DOHH2 (cell line): ENCODE results near the gene MICAL3.
"Not testable (repeated sequence)": the region's sequence is repeated elsewhere in the genome, so short reads cannot be mapped to it uniquely, and the experiment has no call there.

Experiments
- H3F3A ChIP-seq: fragments of 200-600 bp; sonication (generic), shearing (Covaris generic); 2 replicates; pipeline ENCODE4 v1.6.0; 2016; ENCODE audit warnings: antibody characterized with exemption, mild to moderate bottlenecking; ENCODE audit not compliant: control insufficient read depth, insufficient read depth
- H3K27ac ChIP-seq: fragments of 200-600 bp; sonication (generic); 2 replicates; pipeline ENCODE4 v1.5.1; 2014; ENCODE audit warnings: low read depth, mild to moderate bottlenecking, low read length, moderate library complexity
- H3K27me3 ChIP-seq: fragments of 200-600 bp; sonication (generic); 2 replicates; pipeline ENCODE4 v1.6.1; 2014; ENCODE audit warnings: mild to moderate bottlenecking, low read length, mixed read lengths; ENCODE audit not compliant: control insufficient read depth
- H3K36me3 ChIP-seq: fragments of 200-600 bp; sonication (generic); 2 replicates; pipeline ENCODE4 v1.6.1; 2014; ENCODE audit warnings: mild to moderate bottlenecking, low read length, moderate library complexity, mixed read lengths; ENCODE audit not compliant: control insufficient read depth
- H3K4me1 ChIP-seq: fragments of 200-600 bp; sonication (generic); 2 replicates; pipeline ENCODE4 v1.6.1; 2014; ENCODE audit warnings: mild to moderate bottlenecking, low read length, mixed read lengths; ENCODE audit not compliant: control insufficient read depth
- H3K4me2 ChIP-seq: fragments of 200-600 bp; sonication (generic); 2 replicates; pipeline ENCODE4 v1.6.0; 2014; ENCODE audit warnings: mild to moderate bottlenecking, low read length, moderate library complexity
- H3K4me3 ChIP-seq: fragments of 200-600 bp; sonication (generic); 2 replicates; pipeline ENCODE4 v1.5.1; 2014; ENCODE audit warnings: mild to moderate bottlenecking, low read length, mixed read lengths
- H3K79me2 ChIP-seq: fragments of 200-600 bp; sonication (generic); 2 replicates; pipeline ENCODE4 v1.6.1; 2014; ENCODE audit warnings: mild to moderate bottlenecking, low read length, mixed read lengths; ENCODE audit not compliant: control insufficient read depth
- H3K9me2 ChIP-seq: fragments of 200-600 bp; sonication (generic); replicated peaks from 2 replicates; pipeline ENCODE4 v1.6.1; 2014; ENCODE audit warnings: mild to moderate bottlenecking, low read length, mixed read lengths; ENCODE audit not compliant: control insufficient read depth
- H3K9me3 ChIP-seq: fragments of 200-600 bp; sonication (generic); 2 replicates; pipeline ENCODE4 v1.6.1; 2014; ENCODE audit warnings: antibody characterized with exemption, low read length, mixed read lengths; ENCODE audit not compliant: control insufficient read depth, insufficient read depth
- H4K20me1 ChIP-seq: fragments of 200-600 bp; sonication (generic); 2 replicates; pipeline ENCODE4 v1.6.0; 2014; ENCODE audit warnings: low read depth, mild to moderate bottlenecking, antibody characterized with exemption, low read length, moderate library complexity; ENCODE audit not compliant: control insufficient read depth, insufficient read depth
- CTCF ChIP-seq: fragments of 200-600 bp; sonication (generic); IDR thresholded peaks from one replicate; pipeline ENCODE4 v1.5.1; 2014; ENCODE audit warnings: antibody characterized with exemption, mild to moderate bottlenecking, low read depth, low read length; ENCODE audit not compliant: poor library complexity, severe bottlenecking
- EZH2phosphoT487 ChIP-seq: fragments of 200-600 bp; sonication (generic); IDR thresholded peaks from 2 replicates; pipeline ENCODE4 v1.6.1; 2017; ENCODE audit warnings: borderline replicate concordance, mild to moderate bottlenecking, antibody characterized with exemption, low read length, moderate library complexity, mixed read lengths

MICAL3 gene

DNA sequence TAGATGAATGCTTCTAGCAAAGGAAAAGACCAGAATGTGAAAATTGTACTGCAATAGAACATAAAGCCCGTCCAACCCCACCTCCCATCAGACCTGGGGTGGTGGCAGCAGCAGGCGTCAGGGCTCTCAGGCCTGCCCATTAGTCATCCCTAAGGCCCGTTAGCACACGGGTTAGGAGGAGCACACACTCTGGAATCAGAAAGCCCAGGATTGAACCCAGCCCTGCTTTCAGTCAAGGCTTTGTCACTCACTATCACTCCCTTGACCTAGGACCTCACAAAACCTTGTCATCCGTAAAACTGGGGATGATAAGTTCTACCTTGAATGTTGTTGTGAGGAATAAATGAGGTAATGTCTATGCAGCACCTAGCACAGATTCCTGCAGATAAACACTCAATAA is 26.9 kb downstream of the MICAL3 start:
- Histone ChIP-seq H3K4me2 (peak overlapping the region; percentile 66), H3K79me2 (peaks cover 90% of the 10 kb centered on the region)

DNA sequence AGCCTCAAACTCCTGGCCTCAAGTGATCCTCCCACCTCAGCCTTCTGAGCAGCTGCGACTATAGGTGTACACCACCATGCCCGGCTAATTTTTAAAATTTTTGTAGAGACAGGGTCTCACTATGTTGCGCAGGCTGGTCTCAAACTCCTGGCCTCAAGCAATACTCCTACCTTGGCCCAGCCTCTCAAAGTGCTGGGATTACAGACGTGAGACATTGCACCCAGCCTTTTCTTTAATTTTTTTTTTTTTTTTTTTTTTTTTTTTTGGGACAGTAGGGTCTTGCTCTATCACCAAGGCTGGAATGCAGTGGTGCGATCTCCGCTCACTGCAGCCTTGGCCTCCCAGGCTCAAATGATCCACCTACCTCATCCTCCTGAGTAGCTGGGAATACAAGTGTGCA is 29.1 kb downstream of the MICAL3 start:
- Histone ChIP-seq H3K27ac (peak overlapping the region; percentile 86), H3K4me2 (peak overlapping the region; percentile 66), H3K79me2 (peaks cover 90% of the 10 kb centered on the region), H4K20me1 (peaks cover 12% of the 10 kb centered on the region; the same call in 1 of the 2 replicates), H3F3A (peaks cover 32% of the 10 kb centered on the region), H3K36me3 (peaks cover 12% of the 10 kb centered on the region), H3K4me3 (peak overlapping the region; percentile 56), H3K4me1 (peaks cover 100% of the 10 kb centered on the region)
- not testable (repeated sequence) for H3K9me2 ChIP-seq, H3K9me3 ChIP-seq, H3K27me3 ChIP-seq

More for the DNA sequence above, 26.9 kb downstream of the MICAL3 start:
- Histone ChIP-seq H4K20me1 (0 out of 2 replicates have a peak, but pooled peaks cover 5% of the 10 kb centered on the region), H3K4me3 (peak overlapping the region; percentile 55), H3K9me2 (no peaks in the 10 kb centered on the region), H3K27me3 (no peaks in the 10 kb centered on the region), H3K36me3 (peaks cover 18% of the 10 kb centered on the region), H3F3A (peaks cover 32% of the 10 kb centered on the region), H3K27ac (peak overlapping the region; percentile 86), H3K9me3 (no peaks in the 10 kb centered on the region), H3K4me1 (peaks cover 86% of the 10 kb centered on the region)
- TF ChIP-seq CTCF: no peak
- TF ChIP-seq EZH2phosphoT487: no peak

DNA sequence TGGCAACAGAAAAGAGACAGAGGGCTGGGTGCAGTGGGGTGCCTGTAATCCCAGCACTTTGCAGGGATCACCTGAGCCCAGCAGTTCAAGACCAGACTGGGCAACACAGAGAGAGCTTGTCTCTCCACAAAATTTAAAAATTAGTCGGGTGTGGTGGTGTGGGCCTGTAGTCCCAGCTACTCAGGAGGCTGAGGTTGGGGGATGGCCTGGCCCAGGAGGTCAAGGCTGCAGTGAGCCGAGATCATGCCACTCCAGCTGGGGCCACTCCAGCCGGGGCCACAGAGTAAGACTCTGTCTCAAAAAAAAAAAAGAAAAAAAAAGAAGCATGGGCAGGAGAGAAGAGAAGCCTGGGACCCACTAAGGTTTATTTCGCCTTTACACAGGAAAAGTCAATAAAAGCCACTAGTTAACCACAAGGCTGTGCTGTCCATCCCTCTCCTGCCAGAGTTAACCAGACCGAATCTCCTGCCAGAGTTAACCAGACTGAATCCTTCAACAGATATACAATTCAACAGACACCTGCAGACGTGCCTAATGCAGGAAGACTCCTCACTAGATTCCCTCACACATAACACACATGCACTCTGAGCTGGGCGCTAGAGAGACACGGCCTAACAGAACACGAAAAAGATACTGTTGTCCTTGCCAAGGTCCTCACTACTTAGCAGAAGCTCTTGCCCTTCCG is 29.8 kb downstream of the MICAL3 start:
- Histone ChIP-seq H3K4me2 (peak overlapping the region; percentile 66), H3K9me3 (no peaks in the 10 kb centered on the region), H3K27ac (peak overlapping the region; percentile 86), H4K20me1 (peaks cover 12% of the 10 kb centered on the region; the same call in 1 of the 2 replicates), H3K27me3 (no peaks in the 10 kb centered on the region), H3K36me3 (peaks cover 8% of the 10 kb centered on the region), H3K9me2 (no peaks in the 10 kb centered on the region), H3K79me2 (peaks cover 90% of the 10 kb centered on the region), H3F3A (peaks cover 31% of the 10 kb centered on the region), H3K4me1 (peaks cover 95% of the 10 kb centered on the region), H3K4me3 (peak overlapping the region; percentile 56)
- TF ChIP-seq EZH2phosphoT487 (no peak), CTCF (no peak)

DNA sequence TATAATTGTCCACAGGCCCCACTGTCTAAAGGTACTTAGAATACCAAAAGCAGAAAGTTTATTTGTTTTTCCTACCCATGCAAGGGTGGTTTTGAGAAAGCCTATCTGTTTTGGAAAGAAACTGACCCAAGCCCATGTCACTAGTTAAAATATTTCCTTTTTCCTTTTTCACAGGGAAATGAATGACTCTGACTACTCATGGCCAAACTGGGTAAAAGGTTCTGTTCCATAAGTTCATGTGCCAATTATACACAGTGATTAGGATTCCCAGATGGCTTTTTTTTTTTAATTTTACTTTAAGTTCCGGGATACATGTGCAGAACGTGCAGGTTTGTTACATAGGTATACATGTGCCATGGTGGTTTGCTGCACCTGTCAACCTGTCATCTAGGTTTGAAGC is 31.4 kb downstream of the MICAL3 start:
- H3K4me3 ChIP-seq, H3K27me3 ChIP-seq, H3K36me3 ChIP-seq, H3K9me2 ChIP-seq, H3K27ac ChIP-seq, H3K9me3 ChIP-seq: not testable (repeated sequence)
- Histone ChIP-seq H4K20me1 (peaks cover 16% of the 10 kb centered on the region), H3F3A (peaks cover 24% of the 10 kb centered on the region), H3K79me2 (peaks cover 90% of the 10 kb centered on the region), H3K4me2 (peak overlapping the region; percentile 59), H3K4me1 (peaks cover 93% of the 10 kb centered on the region)

GRCh38 chr22:17991992-17992391 is 32.4 kb downstream of the MICAL3 start:
- H3K4me3 ChIP-seq: peak overlapping the region; percentile 38
- H3K9me3 ChIP-seq, H3K27me3 ChIP-seq, H3K9me2 ChIP-seq, H3K36me3 ChIP-seq: not testable (repeated sequence)
- peaks cover 91% of the 10 kb centered on the region for H3K79me2 ChIP-seq
- H3K27ac ChIP-seq: peak overlapping the region; percentile 18; the same call in 1 of the 2 replicates
- H3F3A ChIP-seq: peaks cover 14% of the 10 kb centered on the region
- peak overlapping the region; percentile 59 for H3K4me2 ChIP-seq
- H4K20me1 ChIP-seq: peaks cover 16% of the 10 kb centered on the region
- H3K4me1 ChIP-seq: peaks cover 91% of the 10 kb centered on the region
